ENCODE results near the gene RPS5.

DNA sequence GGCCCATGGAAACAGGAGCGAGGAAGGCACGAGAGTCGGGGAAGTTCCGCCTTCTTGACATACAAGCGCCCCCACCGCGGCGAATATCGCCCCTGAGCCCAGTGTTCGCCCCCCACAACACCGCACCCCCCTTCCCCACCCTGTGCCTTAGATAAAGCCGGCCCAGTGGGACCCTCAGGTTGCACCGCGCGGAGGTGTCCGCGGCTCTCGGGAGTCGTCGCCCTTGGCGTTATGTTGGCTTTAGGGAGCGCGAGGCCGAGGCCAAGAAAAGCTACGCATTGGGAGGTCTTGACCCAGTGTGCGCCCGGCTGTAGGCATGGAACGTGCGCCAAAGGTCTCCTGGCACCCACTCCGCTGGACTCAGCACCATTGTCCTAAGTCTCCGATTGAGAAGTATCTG lies 53.5 kb downstream of the RPS5 start:
- TF ChIP-seq POLR2A (IDR thresholded peaks at IDR 0.05; ENCODE audit: low read length) = no peak
- no peak for TF ChIP-seq GATA1 (IDR thresholded peaks at IDR 0.05; ENCODE audit: low read depth, low read length)
